Thymus (tissue), 11 donors: ENCODE measurements around the gene EMD. TPM values are rescaled to one million over a fixed set of nuclear protein-coding genes. Genes with fewer than 3 reads are reported as not detected.

Source experiments
- DNase-seq, 9 donors: peaks; one replicate each; pipeline ENCODE4 v3.0.0-alpha.2; 2013; ENCODE audit warnings: low spot score in 9 of 9, low read depth in 6 of 9, missing footprints in 1 of 9
- H3K27ac ChIP-seq, 2 donors: one replicate each; pipeline ENCODE4 v1.5.1; 2013; ENCODE audit warnings: control low read depth in 1 of 2, low read depth in 1 of 2, low read length in 1 of 2, mild to moderate bottlenecking in 1 of 2, moderate library complexity in 1 of 2
- H3K27me3 ChIP-seq, 2 donors: one replicate each; pipeline ENCODE4 v1.5.1; 2013; ENCODE audit warnings: low read length in 1 of 2; ENCODE audit not compliant: control insufficient read depth in 2 of 2, insufficient read depth in 1 of 2
- H3K36me3 ChIP-seq, 2 donors: one replicate each; pipeline ENCODE4 v1.5.1; 2013; ENCODE audit warnings: low read length in 1 of 2, mild to moderate bottlenecking in 1 of 2, moderate library complexity in 1 of 2; ENCODE audit not compliant: control insufficient read depth in 2 of 2, insufficient read depth in 2 of 2
- H3K4me1 ChIP-seq, 2 donors: one replicate each; pipeline ENCODE4 v1.5.1; 2013; ENCODE audit warnings: low read length in 2 of 2; ENCODE audit not compliant: control insufficient read depth in 2 of 2, insufficient read depth in 2 of 2
- H3K4me3 ChIP-seq, 2 donors: one replicate each; pipeline ENCODE4 v1.5.1; 2013; ENCODE audit warnings: low read length in 2 of 2, control low read depth in 1 of 2, mild to moderate bottlenecking in 1 of 2
- H3K9me3 ChIP-seq, 2 donors: one replicate each; pipeline ENCODE4 v1.5.1; 2013; ENCODE audit warnings: low read length in 1 of 2, mild to moderate bottlenecking in 1 of 2; ENCODE audit not compliant: control insufficient read depth in 2 of 2, insufficient read depth in 1 of 2
- WGBS: extraction: QIAGEN DNeasy Blood & Tissue Kit; methylation state at CpG from one replicate; pipeline ENCODE4 v1.1.7; 2013; 5-methylcytosine and 5-hydroxymethylcytosine counted together
- polyA plus RNA-seq: library from polyadenylated mRNA; stranded (reverse); fragments of 200-250 nt; gene quantifications from one replicate; pipeline ENCODE4 v1.2.3, GENCODE V29; 2013
- total RNA-seq: library from RNA; stranded (reverse); fragments of 120-200 nt; gene quantifications from one replicate; pipeline ENCODE4 v1.2.4, GENCODE V29; 2013
- donor health status: healthy.

The EMD gene
- total and polyA plus RNA-seq, 2 donors: 8.2 to 110 TPM

DNA sequence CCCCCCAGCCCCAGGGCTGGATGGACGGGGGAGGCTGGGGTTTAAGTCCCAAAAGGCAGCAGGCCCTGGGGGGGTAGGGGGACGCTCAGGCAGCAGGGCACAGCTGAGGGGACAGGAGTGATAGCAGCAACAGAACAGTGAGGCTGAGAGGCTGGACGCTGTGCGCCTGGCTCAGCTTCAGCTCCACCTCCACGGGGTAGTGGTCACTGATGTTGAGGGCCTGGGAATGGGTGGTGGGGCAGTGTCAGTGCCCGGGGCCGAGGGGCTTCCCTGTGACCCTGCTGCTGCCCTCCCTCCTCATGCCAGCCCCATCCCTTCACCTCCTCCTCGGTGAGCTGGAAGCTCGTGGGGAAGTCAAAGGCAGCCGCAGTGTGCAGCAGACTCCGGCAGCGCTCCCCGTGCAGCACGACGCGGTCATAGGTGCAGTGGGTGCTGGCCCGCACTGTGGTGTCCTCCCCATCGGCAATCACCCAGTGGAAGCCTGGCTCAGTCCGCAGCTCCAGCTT lies 23.6 kb downstream of the EMD start:
- no peak for DNase-seq
- no peaks in the 10 kb centered on the region for H3K9me3 ChIP-seq
- WGBS: 96% methylated on average over 19 of the region's 19 CpGs
- H3K36me3 ChIP-seq: peaks cover 23 to 26% of the 10 kb centered on the region in 2 donors
- H3K4me1 ChIP-seq: peaks cover 0 to 11% of the 10 kb centered on the region in 2 donors
- no peak overlapping the region for H3K27ac ChIP-seq
- no peaks in the 10 kb centered on the region for H3K27me3 ChIP-seq
- no peak overlapping the region for H3K4me3 ChIP-seq

GRCh38 chrX:154403192-154403591 lies 24.1 kb downstream of the EMD start:
- 95% methylated on average over 10 of the region's 10 CpGs for WGBS
- Histone ChIP-seq H3K27me3 (no peaks in the 10 kb centered on the region), H3K27ac (no peak overlapping the region), H3K36me3 (peaks cover 23 to 26% of the 10 kb centered on the region in 2 donors), H3K4me1 (peaks cover 0 to 11% of the 10 kb centered on the region in 2 donors), H3K9me3 (no peaks in the 10 kb centered on the region), H3K4me3 (no peak overlapping the region)
- no peak for DNase-seq

DNA sequence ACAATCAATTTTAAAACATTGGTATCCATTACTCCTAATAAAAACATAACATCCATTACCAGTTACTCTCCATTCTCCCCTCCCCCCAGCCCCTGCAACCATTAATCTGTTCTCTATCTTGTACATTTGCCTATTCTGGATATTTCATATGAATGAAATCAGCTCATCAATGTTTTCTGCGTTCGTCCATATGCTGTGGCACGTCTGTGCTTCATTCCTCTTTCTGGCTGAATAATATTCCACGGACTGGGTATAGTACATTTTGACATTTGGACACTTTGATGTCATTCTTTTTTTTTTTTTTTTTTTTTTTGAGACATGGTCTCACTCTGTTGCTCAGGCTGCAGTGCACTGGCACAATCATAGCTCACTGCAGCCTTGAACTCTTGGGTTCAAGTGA lies 24.8 kb downstream of the EMD start:
- Histone ChIP-seq H3K4me1 (peaks cover 0 to 14% of the 10 kb centered on the region in 2 donors), H3K9me3 (no peaks in the 10 kb centered on the region), H3K27me3 (no peaks in the 10 kb centered on the region), H3K27ac (no peak overlapping the region), H3K36me3 (peaks cover 23 to 25% of the 10 kb centered on the region in 2 donors), H3K4me3 (no peak overlapping the region)
- no peak for DNase-seq
- 98% methylated on average over 4 of the region's 4 CpGs for WGBS

GRCh38 chrX:154404625-154405192 lies 25.6 kb downstream of the EMD start:
- H3K4me3 ChIP-seq: no peak overlapping the region
- 97% methylated on average over 16 of the region's 16 CpGs for WGBS
- DNase-seq: no peak
- no peaks in the 10 kb centered on the region for H3K27me3 ChIP-seq
- no peak overlapping the region for H3K27ac ChIP-seq
- peaks cover 0 to 11% of the 10 kb centered on the region in 2 donors for H3K4me1 ChIP-seq
- peaks cover 16 to 18% of the 10 kb centered on the region in 2 donors for H3K36me3 ChIP-seq
- H3K9me3 ChIP-seq: no peaks in the 10 kb centered on the region

DNA sequence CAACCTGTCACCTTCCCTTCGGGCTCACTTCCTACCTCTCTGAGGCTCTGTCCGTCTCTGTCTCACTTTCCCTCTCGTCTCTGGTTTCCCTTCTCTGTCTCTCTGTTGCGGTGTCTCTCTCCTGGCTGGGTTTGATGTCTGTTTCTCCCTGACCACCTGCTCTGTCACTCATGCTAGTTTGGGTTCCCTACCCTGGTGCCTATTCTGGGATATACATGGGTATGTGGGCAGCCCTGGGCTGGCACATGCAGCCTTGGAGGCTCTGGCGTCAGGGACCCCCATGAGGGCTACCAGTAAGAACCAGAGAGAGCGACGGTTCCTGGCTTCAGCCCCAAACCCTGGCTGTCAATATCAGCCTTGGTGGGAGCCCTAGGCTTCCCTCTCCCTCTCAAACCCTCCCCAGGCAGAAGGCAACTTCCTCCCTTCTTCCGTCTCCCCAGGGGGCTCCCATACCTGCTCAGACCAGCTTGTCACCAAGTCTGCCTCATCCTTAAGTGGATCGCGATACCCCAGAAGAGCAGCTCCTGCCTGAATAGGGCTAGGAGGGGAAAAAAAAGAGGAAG lies 29.6 kb downstream of the EMD start:
- Histone ChIP-seq H3K27me3 (no peaks in the 10 kb centered on the region), H3K9me3 (no peaks in the 10 kb centered on the region), H3K4me1 (peaks cover 0 to 16% of the 10 kb centered on the region in 2 donors), H3K4me3 (peak overlapping the region; percentile 5 to 38), H3K27ac (no peak overlapping the region), H3K36me3 (peaks cover 4 to 5% of the 10 kb centered on the region in 2 donors)
- WGBS: 54% methylated on average over 10 of the region's 10 CpGs
- no peak for DNase-seq

- 35% methylated on average over 26 of the region's 26 CpGs for whole genome bisulfite sequencing
- Histone ChIP-seq H3K9me3 (no peaks in the 10 kb centered on the region), H3K4me1 (peaks cover 0 to 16% of the 10 kb centered on the region in 2 donors), H3K27me3 (no peaks in the 10 kb centered on the region), H3K4me3 (peak within 1 kb of the TSS; percentile 5 to 38), H3K36me3 (peaks cover 4 to 5% of the 10 kb centered on the region in 2 donors), H3K27ac (no peak within 1 kb of the TSS)
- no peak for DNase-seq
Measured at GRCh38 chrX:154409222-154409871, 30.3 kb downstream of the EMD start, which contains the start of gene DNASE1L1. TSS of gene DNASE1L1 (minus strand) at chrX:154409254. CDS start at chrX:154405568, 3,686 bp downstream.

DNA sequence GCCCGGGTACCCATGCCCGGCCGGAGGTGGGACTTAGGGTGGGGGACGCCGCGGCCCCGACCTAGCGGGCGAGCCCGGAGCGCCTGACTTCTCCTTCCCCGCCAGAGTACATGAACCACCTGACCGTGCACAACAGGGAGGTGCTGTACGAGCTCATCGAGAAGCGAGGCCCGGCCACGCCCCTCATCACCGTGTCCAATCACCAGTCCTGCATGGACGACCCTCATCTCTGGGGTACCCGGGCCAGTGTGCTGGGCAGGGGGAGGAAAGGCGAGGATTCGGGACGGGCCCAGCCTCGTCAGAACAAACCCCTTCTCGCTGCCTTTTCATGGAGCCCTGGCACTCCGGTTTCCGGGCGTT lies 32.9 kb downstream of the EMD start:
- no peaks in the 10 kb centered on the region for H3K27me3 ChIP-seq
- H3K4me1 ChIP-seq: peaks cover 0 to 16% of the 10 kb centered on the region in 2 donors
- under 1% methylated on average over 29 of the region's 29 CpGs for WGBS
- H3K9me3 ChIP-seq: no peaks in the 10 kb centered on the region
- peaks cover 4 to 5% of the 10 kb centered on the region in 2 donors for H3K36me3 ChIP-seq
- H3K27ac ChIP-seq: peak overlapping the region; percentile 80 to 91
- DNase-seq: peak in 2 of 9 donors; percentile 44 to 75
- H3K4me3 ChIP-seq: peak overlapping the region; percentile 58 to 61

DNA sequence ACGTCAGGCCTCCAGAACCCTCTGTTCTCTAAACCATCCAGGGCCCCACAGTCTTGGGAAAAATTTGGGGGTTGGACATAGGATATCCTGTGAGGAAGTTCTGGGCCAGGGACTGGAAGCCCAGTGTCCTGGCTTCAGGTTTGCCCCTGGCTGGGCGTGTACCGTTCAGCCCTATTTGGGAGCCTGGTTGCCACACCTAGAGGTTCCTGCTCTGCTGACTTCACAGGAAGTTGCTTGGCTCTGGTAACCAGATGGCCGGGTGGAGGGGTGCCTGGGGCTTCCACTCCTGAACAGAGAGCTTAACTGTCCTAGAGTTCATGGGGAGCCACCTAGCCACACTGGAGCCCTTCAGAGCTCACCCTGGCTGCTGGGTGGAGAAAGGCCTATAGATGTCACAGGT lies 33.4 kb downstream of the EMD start:
- H3K9me3 ChIP-seq: no peaks in the 10 kb centered on the region
- WGBS: 8% methylated on average over 4 of the region's 4 CpGs

DNA sequence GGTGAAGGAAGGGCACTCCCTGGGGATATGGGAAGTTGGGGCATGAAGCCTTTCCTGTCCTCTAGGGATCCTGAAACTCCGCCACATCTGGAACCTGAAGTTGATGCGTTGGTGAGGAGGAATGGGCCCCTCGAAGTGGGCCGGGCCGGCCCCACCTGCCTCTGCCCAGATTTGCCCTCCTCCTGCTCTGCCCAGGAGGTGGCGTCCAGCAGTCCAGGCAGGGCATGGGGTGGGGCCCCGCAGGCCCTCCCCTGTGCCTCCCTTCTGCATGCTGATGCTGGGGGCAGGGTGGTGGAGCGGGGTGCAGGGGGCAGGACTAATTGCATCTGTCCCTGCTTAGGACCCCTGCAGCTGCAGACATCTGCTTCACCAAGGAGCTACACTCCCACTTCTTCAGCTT lies 34.0 kb downstream of the EMD start:
- Histone ChIP-seq H3K27me3 (no peaks in the 10 kb centered on the region), H3K27ac (no peak overlapping the region), H3K9me3 (no peaks in the 10 kb centered on the region), H3K4me3 (no peak overlapping the region), H3K4me1 (peaks cover 0 to 16% of the 10 kb centered on the region in 2 donors), H3K36me3 (peaks cover 4 to 5% of the 10 kb centered on the region in 2 donors)
- WGBS: 93% methylated on average over 8 of the region's 8 CpGs
- no peak for DNase-seq

More for the DNA sequence above, 33.4 kb downstream of the EMD start:
- Histone ChIP-seq H3K27me3 (no peaks in the 10 kb centered on the region), H3K4me1 (peaks cover 0 to 16% of the 10 kb centered on the region in 2 donors), H3K36me3 (peaks cover 4 to 5% of the 10 kb centered on the region in 2 donors), H3K27ac (peak overlapping the region; percentile 80 to 91), H3K4me3 (peak overlapping the region; percentile 58 to 61)
- DNase-seq: peak in 2 of 9 donors; percentile 35 to 63
